GM18511 (cell line): Measurements from ENCODE around the gene KCNK16.

Experiments used
- ATAC-seq: cut with Tn5 transposase; IDR thresholded peaks from one replicate; pipeline ENCODE4 v1.9.1; 2021; ENCODE audit warnings: mild to moderate bottlenecking, moderate library complexity; ENCODE audit not compliant: unreplicated experiment

KCNK16 gene

GRCh38 chr6:39281312-39281980 is 41.1 kb downstream of the KCNK16 start:
- no peak for ATAC-seq

GRCh38 chr6:39280247-39280731 is 42.2 kb downstream of the KCNK16 start:
- no peak for ATAC-seq

- no peak for ATAC-seq
Measured at GRCh38 chr6:39279539-39279938, 43.0 kb downstream of the KCNK16 start.

GRCh38 chr6:39276379-39276995 is 46.0 kb downstream of the KCNK16 start:
- ATAC-seq = no peak

- no peak for ATAC-seq
Measured at GRCh38 chr6:39274903-39275302, 47.6 kb downstream of the KCNK16 start.

- no peak for ATAC-seq
Measured at GRCh38 chr6:39274471-39274870, 48.0 kb downstream of the KCNK16 start.

GRCh38 chr6:39273406-39273821 is 49.1 kb downstream of the KCNK16 start:
- ATAC-seq = no peak

GRCh38 chr6:39269961-39270360 is 52.5 kb downstream of the KCNK16 start:
- no peak for ATAC-seq

GRCh38 chr6:39268721-39269120 is 53.8 kb downstream of the KCNK16 start:
- ATAC-seq = no peak

GRCh38 chr6:39268171-39268570 is 54.3 kb downstream of the KCNK16 start:
- no peak for ATAC-seq

- no peak for ATAC-seq
Measured at GRCh38 chr6:39266782-39267355, 55.6 kb downstream of the KCNK16 start.

GRCh38 chr6:39266375-39266774 is 56.1 kb downstream of the KCNK16 start:
- no peak for ATAC-seq
